CD14-positive monocyte (primary cell): Measurements from ENCODE around the gene PCDHB9. TPM values are rescaled to one million over a fixed set of nuclear protein-coding genes. Genes with fewer than 3 reads are reported as not detected.
"Not testable (repeated sequence)": the region's sequence is repeated elsewhere in the genome, so short reads cannot be mapped to it uniquely, and the experiment has no call there.

Experiments used
- DNase-seq, 3 donors: peaks; one replicate each; pipeline ENCODE4 v3.0.0-alpha.2; 2011 to 2022
- H2AFZ ChIP-seq: 2 replicates; pipeline ENCODE4 v1.6.0; 2012; ENCODE audit warnings: mild to moderate bottlenecking, low read depth, low read length, inconsistent platforms; ENCODE audit not compliant: insufficient read depth, poor library complexity, severe bottlenecking
- H3K27ac ChIP-seq, 2 donors: 1 replicate in 1 of 2; 2 replicates in 1 of 2; pipeline ENCODE4 v1.5.1; 2012 to 2013; ENCODE audit warnings: low read length in 2 of 2, control low read depth in 1 of 2, inconsistent platforms in 1 of 2, low read depth in 1 of 2, mild to moderate bottlenecking in 1 of 2
- H3K27me3 ChIP-seq, 2 donors: one replicate each; pipeline versions ENCODE4 v1.6.0 to v1.6.1; 2011 to 2013; ENCODE audit warnings: low read length in 2 of 2; ENCODE audit not compliant: control insufficient read depth in 2 of 2, insufficient read depth in 2 of 2
- H3K36me3 ChIP-seq, 2 donors: replicated peaks in 1 of 2; 1 replicate in 1 of 2; 2 replicates in 1 of 2; pipeline versions ENCODE4 v1.5.1 to v1.6.1; 2012 to 2013; ENCODE audit warnings: low read length in 2 of 2, control low read depth in 1 of 2, inconsistent platforms in 1 of 2, mild to moderate bottlenecking in 1 of 2; ENCODE audit not compliant: insufficient read depth in 2 of 2, control insufficient read depth in 1 of 2
- H3K4me1 ChIP-seq, 2 donors: 1 replicate in 1 of 2; 2 replicates in 1 of 2; pipeline versions ENCODE4 v1.5.1 to v1.6.1; 2012 to 2013; ENCODE audit warnings: low read length in 2 of 2, control low read depth in 1 of 2, inconsistent platforms in 1 of 2, mild to moderate bottlenecking in 1 of 2, moderate library complexity in 1 of 2; ENCODE audit not compliant: insufficient read depth in 2 of 2, control insufficient read depth in 1 of 2
- H3K4me2 ChIP-seq: replicated peaks from 2 replicates; pipeline ENCODE3; 2012; ENCODE audit warnings: low read length, moderate library complexity, mild to moderate bottlenecking; ENCODE audit not compliant: poor library complexity, severe bottlenecking; ENCODE audit errors: extremely low read depth
- H3K4me3 ChIP-seq, 3 experiments: fragments of 200-600 bp in 1 of 3; sonication (generic) in 1 of 3; replicated peaks in 1 of 3; 1 replicate in 2 of 3; 2 replicates in 1 of 3; pipeline ENCODE4 v1.5.1; 2011 to 2013; ENCODE audit warnings: low read length in 3 of 3, mild to moderate bottlenecking in 3 of 3, control low read depth in 2 of 3, low read depth in 2 of 3, inconsistent platforms in 1 of 3, moderate library complexity in 1 of 3
- H3K79me2 ChIP-seq: 2 replicates; pipeline ENCODE4 v1.6.0; 2012; ENCODE audit warnings: mild to moderate bottlenecking, control low read depth, inconsistent platforms, low read length, moderate library complexity; ENCODE audit not compliant: insufficient read depth
- H3K9ac ChIP-seq: 2 replicates; pipeline ENCODE4 v1.6.0; 2017; ENCODE audit warnings: low read length, mild to moderate bottlenecking; ENCODE audit not compliant: insufficient read depth, poor library complexity, severe bottlenecking
- H3K9me3 ChIP-seq, 2 donors: replicated peaks in 1 of 2; 1 replicate in 1 of 2; 2 replicates in 1 of 2; pipeline versions ENCODE4 v1.5.1 to v1.6.1; 2012 to 2013; ENCODE audit warnings: low read length in 2 of 2, control low read depth in 1 of 2; ENCODE audit not compliant: control insufficient read depth in 1 of 2, insufficient read depth in 1 of 2
- H4K20me1 ChIP-seq: 2 replicates; pipeline ENCODE4 v1.6.0; 2012; ENCODE audit warnings: mild to moderate bottlenecking, low read length, control low read depth, moderate library complexity; ENCODE audit not compliant: insufficient read depth
- H3K27ac Mint-ChIP-seq, 7 donors: one replicate each; pipeline ENCODE4 v1.8.0; 2020; ENCODE audit warnings: mild to moderate bottlenecking in 7 of 7, mixed read lengths in 7 of 7, moderate library complexity in 6 of 7, inconsistent platforms in 2 of 7
- H3K27me3 Mint-ChIP-seq, 3 donors: one replicate each; pipeline ENCODE4 v1.8.0; 2021 to 2022; ENCODE audit warnings: low read depth in 3 of 3, mild to moderate bottlenecking in 3 of 3, mixed read lengths in 3 of 3, moderate library complexity in 3 of 3, inconsistent platforms in 1 of 3
- H3K36me3 Mint-ChIP-seq, 2 donors: one replicate each; pipeline ENCODE4 v1.8.0; 2020; ENCODE audit warnings: mixed read lengths in 2 of 2, inconsistent platforms in 1 of 2, mild to moderate bottlenecking in 1 of 2
- H3K4me1 Mint-ChIP-seq: one replicate; pipeline ENCODE4 v1.8.0; 2020; ENCODE audit warnings: mild to moderate bottlenecking, mixed read lengths
- H3K4me3 Mint-ChIP-seq, 2 donors: one replicate each; pipeline ENCODE4 v1.8.0; 2020; ENCODE audit warnings: mild to moderate bottlenecking in 2 of 2, mixed read lengths in 2 of 2, moderate library complexity in 1 of 2
- H3K9me3 Mint-ChIP-seq, 7 donors: one replicate each; pipeline ENCODE4 v1.8.0; 2020 to 2022; ENCODE audit warnings: mixed read lengths in 7 of 7, mild to moderate bottlenecking in 6 of 7, moderate library complexity in 6 of 7, inconsistent platforms in 2 of 7
- WGBS: methylation state at CpG from one replicate; pipeline ENCODE4 v1.1.5; 2013; ENCODE audit warnings: missing lambda C conversion rate; ENCODE audit not compliant: insufficient coverage; 5-methylcytosine and 5-hydroxymethylcytosine counted together
- intact Hi-C, 2 donors: fragments of 100-400 bp; cut with micrococcal nuclease; formaldehyde crosslinking; loops; one replicate each; pipeline versions ENCODE4 v1.15.0 to v1.15.1; 2023
- polyA plus RNA-seq, 3 donors: library from polyadenylated mRNA; depleted of rRNA in 1 of 3; unstranded in 2 of 3; stranded (reverse) in 1 of 3; fragments of 300-500 nt in 2 of 3; fragments of >200 nt in 1 of 3; fragmentation: Illumina TruSeq in 2 of 3; gene quantifications; 1 replicate in 2 of 3; 2 replicates in 1 of 3; pipeline ENCODE4 v1.2.3, GENCODE V29; 2012 to 2021

The PCDHB9 gene
- polyA plus RNA-seq, 3 donors = not detected

DNA sequence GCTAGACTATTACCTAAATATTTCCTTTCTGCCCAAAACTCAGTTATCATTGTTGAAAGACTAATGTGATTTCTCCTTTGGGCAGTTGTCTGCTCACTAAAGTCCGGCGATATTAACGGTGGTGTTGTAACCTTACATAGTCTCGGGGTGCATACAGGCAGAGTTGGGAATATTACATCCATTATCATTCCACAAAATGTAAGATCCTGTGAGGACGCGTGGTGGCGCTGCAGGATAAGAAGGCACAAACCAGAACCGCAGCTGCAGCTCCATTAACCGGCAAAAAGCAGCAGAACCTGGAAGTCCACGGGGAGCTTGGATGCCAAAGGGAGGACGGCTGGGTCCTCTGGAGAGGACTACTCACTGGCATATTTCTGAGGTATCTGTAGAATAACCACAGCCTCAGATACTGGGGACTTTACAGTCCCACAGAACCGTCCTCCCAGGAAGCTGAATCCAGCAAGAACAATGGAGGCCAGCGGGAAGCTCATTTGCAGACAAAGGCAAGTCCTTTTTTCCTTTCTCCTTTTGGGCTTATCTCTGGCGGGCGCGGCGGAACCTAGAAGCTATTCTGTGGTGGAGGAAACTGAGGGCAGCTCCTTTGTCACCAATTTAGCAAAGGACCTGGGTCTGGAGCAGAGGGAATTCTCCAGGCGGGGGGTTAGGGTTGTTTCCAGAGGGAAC lies 26.8 kb downstream of the PCDHB9 start, which contains the start of gene PCDHB13:
Gene PCDHB13 (plus strand): TSS at position 264 of the 684 bp plus-strand sequence. CDS start 205 bp downstream, at position 469.
- H3K9me3 ChIP-seq = peaks cover 38 to 67% of the 10 kb centered on the region in 2 donors
- H3K79me2 ChIP-seq, H3K4me2 ChIP-seq, H3K4me3 ChIP-seq, H3K27ac Mint-ChIP-seq, intact Hi-C loops, H2AFZ ChIP-seq, H3K4me1 ChIP-seq, H3K4me1 Mint-ChIP-seq, H3K36me3 ChIP-seq, H3K36me3 Mint-ChIP-seq, H3K27ac ChIP-seq, DNase-seq, H3K9ac ChIP-seq, H4K20me1 ChIP-seq: not testable (repeated sequence)
- H3K9me3 Mint-ChIP-seq = peaks cover 31 to 65% (median 51%) of the 10 kb centered on the region in 7 donors
- WGBS = no CpG with 5 or more reads among the region's 18 CpGs
- H3K4me3 Mint-ChIP-seq = peak within 1 kb of the TSS in 1 of 2 donors; percentile 62
- H3K27me3 ChIP-seq = peaks cover 4 to 36% of the 10 kb centered on the region in 2 donors
- peaks cover 11 to 53% (median 40%) of the 10 kb centered on the region in 3 donors for H3K27me3 Mint-ChIP-seq

GRCh38 chr5:141214583-141214982 lies 27.6 kb downstream of the PCDHB9 start:
- H3K4me1 Mint-ChIP-seq, H3K36me3 Mint-ChIP-seq, intact Hi-C loops, H2AFZ ChIP-seq, H3K4me2 ChIP-seq, H3K4me3 ChIP-seq, H3K79me2 ChIP-seq, H3K27ac Mint-ChIP-seq, H3K4me1 ChIP-seq, DNase-seq, H3K27ac ChIP-seq, H3K36me3 ChIP-seq, H4K20me1 ChIP-seq, H3K9ac ChIP-seq: not testable (repeated sequence)
- 76% methylated on average over 3 of the region's 12 CpGs for WGBS
- peak overlapping the region in 1 of 2 donors; percentile 19 for H3K4me3 Mint-ChIP-seq
- H3K27me3 Mint-ChIP-seq = peaks cover 9 to 47% (median 40%) of the 10 kb centered on the region in 3 donors
- Histone ChIP-seq H3K9me3 (peaks cover 32 to 63% of the 10 kb centered on the region in 2 donors), H3K27me3 (peaks cover 4 to 28% of the 10 kb centered on the region in 2 donors)
- H3K9me3 Mint-ChIP-seq = peaks cover 32 to 58% (median 44%) of the 10 kb centered on the region in 7 donors

GRCh38 chr5:141215504-141215903 lies 28.5 kb downstream of the PCDHB9 start:
- DNase-seq, H3K4me1 Mint-ChIP-seq, H3K4me1 ChIP-seq, H3K4me3 ChIP-seq, H4K20me1 ChIP-seq, H3K9ac ChIP-seq, H3K4me2 ChIP-seq, H3K36me3 Mint-ChIP-seq, H3K27ac ChIP-seq, H3K27ac Mint-ChIP-seq, H3K79me2 ChIP-seq, intact Hi-C loops, H3K4me3 Mint-ChIP-seq, H2AFZ ChIP-seq, H3K36me3 ChIP-seq: not testable (repeated sequence)
- 34% methylated on average over 20 of the region's 40 CpGs for WGBS
- Histone ChIP-seq H3K27me3 (peaks cover 4 to 20% of the 10 kb centered on the region in 2 donors), H3K9me3 (peaks cover 24 to 59% of the 10 kb centered on the region in 2 donors)
- Mint-ChIP-seq H3K9me3 (peaks cover 29 to 52% (median 38%) of the 10 kb centered on the region in 7 donors), H3K27me3 (peaks cover 11 to 38% (median 34%) of the 10 kb centered on the region in 3 donors)

GRCh38 chr5:141216035-141216434 lies 29.1 kb downstream of the PCDHB9 start:
- H3K4me3 Mint-ChIP-seq, H4K20me1 ChIP-seq, H3K36me3 ChIP-seq, H3K4me1 Mint-ChIP-seq, H3K27ac Mint-ChIP-seq, H3K4me1 ChIP-seq, intact Hi-C loops, H3K36me3 Mint-ChIP-seq, H3K4me2 ChIP-seq, DNase-seq, H2AFZ ChIP-seq, H3K4me3 ChIP-seq, H3K9ac ChIP-seq, H3K79me2 ChIP-seq, H3K27ac ChIP-seq: not testable (repeated sequence)
- Mint-ChIP-seq H3K27me3 (peaks cover 9 to 36% (median 32%) of the 10 kb centered on the region in 3 donors), H3K9me3 (peaks cover 26 to 49% (median 35%) of the 10 kb centered on the region in 7 donors)
- peaks cover 3 to 19% of the 10 kb centered on the region in 2 donors for H3K27me3 ChIP-seq
- H3K9me3 ChIP-seq = peaks cover 21 to 56% of the 10 kb centered on the region in 2 donors
- 35% methylated on average over 4 of the region's 26 CpGs for WGBS
